Femur (tissue), 1 donor: ENCODE data around the gene CRADD.
A peak's percentile ranks its signal among the peaks of the same experiment; 100 is the strongest.
"Not testable (repeated sequence)": the region's sequence is repeated elsewhere in the genome, so short reads cannot be mapped to it uniquely, and the experiment has no call there.

Experiments used
- DNase-seq: peaks from one replicate; pipeline ENCODE4 v3.0.0-alpha.2; 2017

The CRADD gene

DNA sequence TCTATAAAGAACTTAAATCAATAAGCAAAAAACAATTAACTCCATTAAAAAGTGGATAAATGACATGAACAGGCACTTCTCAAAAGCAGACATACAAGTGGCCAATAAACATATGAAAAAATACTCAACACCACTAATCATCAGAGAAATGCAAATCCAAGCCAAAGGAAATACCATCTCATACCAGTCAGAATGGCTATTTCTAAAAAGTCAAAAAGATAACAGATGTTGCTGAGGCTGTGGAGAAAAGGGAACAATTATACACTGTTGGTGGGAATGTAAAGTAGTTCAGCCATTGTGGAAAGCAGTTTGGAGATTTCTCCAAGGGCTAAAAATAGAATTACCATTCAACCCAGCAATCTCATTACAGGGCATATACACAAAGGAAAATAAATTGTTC lies 236.7 kb downstream of the CRADD start:
- DNase-seq, result no peak

- no peak for DNase-seq
Measured at GRCh38 chr12:93914281-93914680, 237.1 kb downstream of the CRADD start.

- DNase-seq, result no peak
Measured at GRCh38 chr12:93915411-93915810, 238.2 kb downstream of the CRADD start.

GRCh38 chr12:93916402-93916801 lies 239.2 kb downstream of the CRADD start:
- DNase-seq, result no peak

DNA sequence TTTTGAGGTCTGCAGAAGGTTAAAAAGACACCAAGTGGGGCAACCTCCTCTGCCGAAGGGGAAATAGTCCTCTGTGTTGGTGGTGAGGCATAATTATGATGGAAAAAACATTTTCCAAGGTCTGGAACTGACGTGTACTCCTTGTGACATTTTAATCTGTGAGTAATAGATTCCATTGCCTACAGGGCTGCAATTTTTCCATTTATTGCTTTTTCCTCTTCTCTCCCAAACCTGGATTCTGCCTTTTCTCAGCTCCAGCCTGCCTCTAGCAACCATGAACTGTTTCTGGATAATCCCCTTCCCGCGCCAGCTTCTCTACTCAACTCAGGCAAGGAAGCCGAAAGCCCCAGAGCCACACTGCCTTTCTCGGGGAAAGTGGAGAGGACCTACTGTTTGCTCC lies 241.1 kb downstream of the CRADD start:
- peak; percentile 39 for DNase-seq

DNA sequence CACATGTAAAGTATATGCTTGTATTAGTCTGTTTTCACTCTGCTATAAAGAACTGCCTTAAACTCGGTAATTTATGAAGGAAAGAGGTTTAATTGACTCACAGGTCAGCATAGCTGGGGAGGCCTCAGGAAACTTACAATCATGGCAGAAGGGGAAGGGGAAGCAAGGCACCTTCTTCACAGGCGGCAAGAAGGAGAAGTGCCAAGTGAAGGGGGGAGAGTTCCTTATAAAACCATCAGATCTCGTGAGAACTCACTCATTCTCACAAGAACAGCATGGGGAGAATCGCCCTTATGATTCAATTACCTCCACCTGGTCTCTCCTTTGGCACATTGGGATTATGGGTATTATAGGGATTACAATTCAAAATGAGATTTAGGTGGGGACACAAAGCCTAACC lies 241.7 kb downstream of the CRADD start:
- no peak for DNase-seq

DNA sequence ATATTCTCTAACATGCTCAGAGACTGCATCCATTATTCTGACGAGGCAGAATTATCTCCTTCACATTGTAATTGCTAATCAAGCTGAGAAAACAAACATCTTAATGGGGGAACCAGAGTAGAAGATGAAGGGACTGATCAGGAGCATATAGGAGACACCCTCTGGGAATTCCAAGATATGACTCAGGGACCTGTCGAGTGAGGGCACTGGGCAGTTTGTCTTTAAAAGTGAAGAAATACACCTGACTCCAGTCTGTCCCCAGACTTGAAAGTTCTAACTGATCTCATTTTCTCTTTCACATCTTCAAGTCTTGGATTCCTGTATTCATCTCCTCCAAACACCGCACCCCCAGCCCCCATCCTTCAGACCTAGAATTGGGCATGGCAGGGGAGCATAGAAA lies 244.3 kb downstream of the CRADD start:
- DNase-seq, result no peak

DNA sequence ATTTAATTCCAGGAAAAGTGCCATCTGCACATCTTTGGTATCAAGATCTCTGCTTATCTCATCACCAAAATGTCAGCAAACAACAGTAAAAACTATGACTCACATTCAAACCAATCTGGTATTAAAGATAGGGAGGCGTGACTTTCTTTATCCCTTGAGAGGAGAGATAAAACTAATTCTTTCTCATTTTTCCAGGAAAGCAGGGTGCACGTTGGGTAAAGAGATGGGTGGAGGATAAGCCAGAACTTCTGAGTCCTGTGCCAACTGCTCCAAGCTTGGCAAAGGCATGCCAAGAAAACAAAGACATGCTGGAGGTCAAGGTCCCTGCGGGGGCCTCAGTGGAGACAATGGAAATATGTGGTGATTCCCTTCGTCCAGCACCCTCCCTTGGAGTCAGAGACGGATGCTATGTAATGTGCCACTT lies 245.4 kb downstream of the CRADD start:
- no peak for DNase-seq

GRCh38 chr12:93924367-93924766 lies 247.2 kb downstream of the CRADD start:
- no peak for DNase-seq

- DNase-seq, result no peak
Measured at GRCh38 chr12:93925585-93926205, 248.5 kb downstream of the CRADD start.

GRCh38 chr12:93926237-93926636 lies 249.1 kb downstream of the CRADD start:
- DNase-seq, result no peak

DNA sequence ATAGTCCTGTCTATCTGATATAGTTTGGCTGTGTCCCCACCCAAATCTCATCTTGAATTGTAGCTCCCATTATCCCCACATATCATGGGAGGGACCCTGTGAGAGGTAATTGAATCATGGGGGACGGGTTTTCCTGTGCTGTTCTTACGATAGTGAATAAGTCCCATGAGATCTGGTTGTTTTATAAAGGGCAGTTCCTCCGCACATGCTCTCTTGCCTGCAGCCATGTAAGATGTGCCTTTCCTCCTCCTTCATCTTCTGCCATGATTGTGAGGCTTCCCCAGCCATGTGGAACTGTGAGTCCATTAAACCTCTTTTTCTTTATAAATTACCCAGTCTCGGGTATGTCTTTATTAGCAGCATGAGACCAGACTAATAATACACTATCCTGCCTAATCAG lies 251.9 kb downstream of the CRADD start:
- not testable (repeated sequence) for DNase-seq

- DNase-seq, result no peak
Measured at GRCh38 chr12:93937812-93938211, 260.6 kb downstream of the CRADD start.

GRCh38 chr12:93938317-93938716 lies 261.1 kb downstream of the CRADD start:
- DNase-seq, result no peak

- DNase-seq, result no peak
Measured at GRCh38 chr12:93938931-93939330, 261.8 kb downstream of the CRADD start.

- DNase-seq, result no peak
Measured at GRCh38 chr12:93939641-93940325, 262.6 kb downstream of the CRADD start.

DNA sequence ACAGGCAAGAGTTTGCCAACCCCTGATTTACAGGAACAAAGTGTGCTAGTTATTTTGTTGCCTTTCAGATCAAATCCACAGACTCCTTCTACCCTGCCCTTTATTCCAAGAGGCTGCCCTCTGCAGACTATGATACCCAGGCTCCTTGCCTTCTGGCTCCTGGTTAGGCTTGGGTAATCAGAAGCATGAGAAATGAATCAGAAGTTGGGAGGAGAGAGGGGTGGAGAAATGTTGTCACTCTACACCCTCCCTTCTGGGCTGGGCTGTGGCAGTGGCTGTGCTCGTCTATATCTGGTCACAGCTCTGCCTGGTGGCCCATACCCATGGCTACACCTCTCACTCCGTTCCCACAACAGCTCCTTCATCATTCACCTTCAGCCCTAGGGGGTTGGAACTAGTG lies 266.6 kb downstream of the CRADD start:
- DNase-seq, result no peak

DNA sequence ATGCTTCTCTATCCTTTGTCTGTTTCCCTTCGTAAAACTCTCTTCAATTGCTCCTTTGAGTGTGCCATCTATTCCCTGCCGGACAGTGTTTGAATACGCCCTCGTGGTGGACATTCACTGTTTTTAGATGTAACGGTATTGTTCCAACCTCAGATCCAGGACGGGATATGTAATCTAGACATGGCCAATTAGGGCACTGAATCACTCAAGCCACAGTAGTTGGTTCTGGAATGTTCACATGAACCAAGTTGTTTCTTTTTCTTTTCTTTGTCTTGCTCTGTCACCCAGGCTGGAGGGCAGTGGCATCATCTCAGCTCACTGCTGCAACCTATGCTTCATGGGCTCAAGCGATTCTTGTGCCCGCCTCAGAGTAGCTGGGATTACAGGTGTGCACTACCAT lies 267.0 kb downstream of the CRADD start:
- no peak for DNase-seq
